Measurements from ENCODE around the gene ATF4. TPM values are rescaled to one million over a fixed set of nuclear protein-coding genes. Genes with fewer than 3 reads are reported as not detected.

The ATF4 gene
- total and polyA plus RNA-seq, 2 of the 8 experiments (the other 6 are each of a cell fraction or from before 2014, with no cell fraction given), result 553 to 704 TPM

DNA sequence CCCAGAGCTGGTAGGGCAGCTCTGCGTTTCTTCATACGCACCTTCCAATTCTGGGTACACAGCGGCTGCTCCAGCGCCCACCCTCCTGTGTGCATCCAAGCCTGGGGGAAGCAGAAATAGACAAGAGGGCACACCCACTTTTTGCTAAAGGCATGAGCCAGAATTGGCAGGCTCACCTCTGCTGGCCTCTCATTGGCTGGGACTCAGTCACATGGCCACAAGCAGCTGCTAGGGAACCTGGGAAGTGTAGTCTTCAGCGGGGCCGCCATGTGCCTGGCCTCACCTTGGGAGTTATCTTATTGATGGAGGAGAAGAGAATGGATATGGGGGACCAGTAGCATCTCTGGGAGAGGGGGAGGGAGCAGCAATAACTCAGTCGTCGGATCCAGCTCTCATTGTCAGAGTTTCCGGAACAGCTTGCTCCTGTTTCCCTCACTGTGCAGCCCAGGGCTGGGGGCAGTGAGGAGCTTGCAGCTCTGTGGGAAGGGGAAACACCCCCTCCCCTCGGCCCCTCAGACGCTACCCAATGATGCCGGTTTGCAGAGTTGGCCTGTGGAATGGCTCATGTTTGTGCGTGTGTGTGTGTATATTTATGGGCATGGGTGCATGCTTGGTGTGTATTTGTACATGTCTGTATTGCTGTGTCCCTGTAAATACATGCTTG lies 30.1 kb upstream of the ATF4 start:
- peak; percentile 97 for FAIRE-seq
- TF ChIP-seq CHD1 (IDR thresholded peaks at IDR 0.05; ENCODE audit: low read depth, low read length) (no peak), TBP (IDR thresholded peaks at IDR 0.05; ENCODE audit: low read depth, low read length) (peak; percentile 22; the same call in 1 of the 2 replicates), YY1 (IDR thresholded peaks at IDR 0.05; ENCODE audit: low read depth, low read length) (peak; percentile 96), RXRA (IDR thresholded peaks at IDR 0.05; ENCODE audit: insufficient read depth, low read depth, low read length) (no peak), CREB1 (IDR thresholded peaks at IDR 0.05) (0 out of 2 replicates have a peak, but pooled peaks have one; percentile 12), SP1 (IDR thresholded peaks at IDR 0.05; ENCODE audit: low read depth, low read length) (peak; percentile 83), ZNF274 (IDR thresholded peaks at IDR 0.05; ENCODE audit: borderline replicate concordance, extremely low read depth, low read length) (no peak), CHD2 (IDR thresholded peaks at IDR 0.05; ENCODE audit: low read length) (peak; percentile 73)
- TF ChIP-seq, protein P1, sequence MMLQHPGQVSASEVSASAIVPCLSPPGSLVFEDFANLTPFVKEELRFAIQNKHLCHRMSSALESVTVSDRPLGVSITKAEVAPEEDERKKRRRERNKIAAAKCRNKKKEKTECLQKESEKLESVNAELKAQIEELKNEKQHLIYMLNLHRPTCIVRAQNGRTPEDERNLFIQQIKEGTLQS (IDR thresholded peaks at IDR 0.05; ENCODE audit: insufficient read depth, low read depth, low read length), result peak; percentile 93
- TF ChIP-seq, protein P2, sequence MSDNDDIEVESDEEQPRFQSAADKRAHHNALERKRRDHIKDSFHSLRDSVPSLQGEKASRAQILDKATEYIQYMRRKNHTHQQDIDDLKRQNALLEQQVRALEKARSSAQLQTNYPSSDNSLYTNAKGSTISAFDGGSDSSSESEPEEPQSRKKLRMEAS (IDR thresholded peaks at IDR 0.05), result peak; percentile 91
- TF ChIP-seq, protein P3, sequence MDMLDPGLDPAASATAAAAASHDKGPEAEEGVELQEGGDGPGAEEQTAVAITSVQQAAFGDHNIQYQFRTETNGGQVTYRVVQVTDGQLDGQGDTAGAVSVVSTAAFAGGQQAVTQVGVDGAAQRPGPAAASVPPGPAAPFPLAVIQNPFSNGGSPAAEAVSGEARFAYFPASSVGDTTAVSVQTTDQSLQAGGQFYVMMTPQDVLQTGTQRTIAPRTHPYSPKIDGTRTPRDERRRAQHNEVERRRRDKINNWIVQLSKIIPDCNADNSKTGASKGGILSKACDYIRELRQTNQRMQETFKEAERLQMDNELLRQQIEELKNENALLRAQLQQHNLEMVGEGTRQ (IDR thresholded peaks at IDR 0.05; ENCODE audit: low read length), result peak; percentile 98

More for the DNA sequence above, 30.1 kb upstream of the ATF4 start:
- H3K27me3 ChIP-seq (replicated peaks in 1 of 4; ENCODE audit: control insufficient read depth in 3 of 4, extremely low read depth in 1 of 4, insufficient read depth in 3 of 4, low read length in 3 of 4), result peaks cover 0 to 13% (median 3%) of the 10 kb centered on the region in 4 experiments; a peak in 4 of 7 replicates
- H4K5ac ChIP-seq (ENCODE audit: insufficient read length, low read depth, low read length), result no peak overlapping the region
- no peak overlapping the region for H3K4ac ChIP-seq (replicated peaks; ENCODE audit: insufficient read length, low read depth, low read length)
- no peaks in the 10 kb centered on the region for H3K9me3 ChIP-seq (ENCODE audit: insufficient read depth in 2 of 2, low read depth in 1 of 2, low read length in 1 of 2)
- no peaks in the 10 kb centered on the region for H3K79me1 ChIP-seq (ENCODE audit: low read depth, low read length)
- no peak overlapping the region for H2BK20ac ChIP-seq (ENCODE audit: low read length)
- 41% methylated on average over 13 of the region's 13 CpGs; no CpG with 5 or more reads in 1 of the 2 experiments for WGBS, 2 experiments (ENCODE audit: extremely low coverage in 1 of 2, insufficient coverage in 1 of 2, insufficient read length in 1 of 2, insufficient replicate concordance in 2 of 2, low coverage in 1 of 2, low lambda C conversion rate in 2 of 2, missing lambda C conversion rate in 1 of 2)
- no peak overlapping the region for H2AFZ ChIP-seq (ENCODE audit: low read length)
- no peak overlapping the region for H3K4me3 ChIP-seq (ENCODE audit: extremely low read depth in 1 of 4, insufficient read depth in 2 of 4, low read depth in 3 of 4, low read length in 4 of 4)
- H3K79me2 ChIP-seq (ENCODE audit: control insufficient read depth in 1 of 2, insufficient read depth in 2 of 2, low read length in 2 of 2), result no peaks in the 10 kb centered on the region
- no peak overlapping the region for H2BK12ac ChIP-seq (ENCODE audit: low read depth, low read length)
- no peak overlapping the region for H4K8ac ChIP-seq (ENCODE audit: extremely low read depth, insufficient read depth, low read length)
- H4K20me1 ChIP-seq (replicated peaks in 1 of 2; ENCODE audit: control insufficient read depth in 1 of 2, insufficient read depth in 2 of 2, low read length in 2 of 2), result peaks cover 0 to 1% of the 10 kb centered on the region in 2 experiments
- POLR2A ChIA-PET (ENCODE audit: partially characterized antibody), result interaction anchor here (0.9 to 7.0 kb wide), 11 partner anchors 12 to 176 kb away, joined by 3 to 83 read pairs (median 5); partner anchors contain the start of genes ATF4, MIEF1 and RPL3
- no peak overlapping the region for H3K23ac ChIP-seq (ENCODE audit: insufficient read length)
- peak; percentile 39 to 81 for DNase-seq (ENCODE audit: low read depth in 1 of 2, low spot score in 2 of 2)
- H4K91ac ChIP-seq (replicated peaks; ENCODE audit: insufficient read length, low read length), result no peak overlapping the region
- H3K18ac ChIP-seq (ENCODE audit: extremely low read depth, low read length), result no peak overlapping the region
- H3K23me2 ChIP-seq (ENCODE audit: low read depth, low read length), result no peaks in the 10 kb centered on the region
- CTCF ChIA-PET (ENCODE audit: partially characterized antibody), result interaction anchor here (0.9 to 19.7 kb wide), 15 partner anchors 10 to 169 kb away, joined by 3 to 361 read pairs (median 3); partner anchors contain the start of gene RPS19BP1
- H3K56ac ChIP-seq (replicated peaks; ENCODE audit: insufficient read length, low read depth, low read length), result no peak overlapping the region
- no peak overlapping the region for H2BK120ac ChIP-seq (replicated peaks; ENCODE audit: low read depth, low read length)
- no peak overlapping the region for H3K14ac ChIP-seq (ENCODE audit: insufficient read length)
- no peak overlapping the region for H3K27ac ChIP-seq (ENCODE audit: low read depth, low read length)
- H2BK5ac ChIP-seq (ENCODE audit: low read depth, low read length), result no peak overlapping the region
- H3K4me2 ChIP-seq (ENCODE audit: insufficient read depth in 1 of 2, low read depth in 2 of 2, low read length in 2 of 2), result peak overlapping the region; percentile 23 to 38; a peak in 2 of 4 replicates
- peaks cover 0 to 6% (median 4%) of the 10 kb centered on the region in 4 experiments; a peak in 4 of 7 replicates for H3K4me1 ChIP-seq (replicated peaks in 1 of 4; ENCODE audit: control insufficient read depth in 3 of 4, insufficient read depth in 4 of 4, low read length in 3 of 4)
- H2AK5ac ChIP-seq (ENCODE audit: low read depth, low read length), result no peak overlapping the region
- H2BK15ac ChIP-seq (ENCODE audit: low read length), result no peak overlapping the region
- no peak overlapping the region for H3K9ac ChIP-seq (replicated peaks in 1 of 4; ENCODE audit: extremely low read depth in 1 of 4, low read depth in 3 of 4, low read length in 3 of 4)
- H3K36me3 ChIP-seq (ENCODE audit: control insufficient read depth in 2 of 4, insufficient read depth in 4 of 4, low read length in 3 of 4), result no peaks in the 10 kb centered on the region

Data from H1 (cell line).